ENCODE data around the gene C14orf93. TPM values are rescaled to one million over a fixed set of nuclear protein-coding genes. Genes with fewer than 3 reads are reported as not detected.

The C14orf93 gene
- total RNA-seq, 1 donor from 2014 or later, result 6.6 TPM

DNA sequence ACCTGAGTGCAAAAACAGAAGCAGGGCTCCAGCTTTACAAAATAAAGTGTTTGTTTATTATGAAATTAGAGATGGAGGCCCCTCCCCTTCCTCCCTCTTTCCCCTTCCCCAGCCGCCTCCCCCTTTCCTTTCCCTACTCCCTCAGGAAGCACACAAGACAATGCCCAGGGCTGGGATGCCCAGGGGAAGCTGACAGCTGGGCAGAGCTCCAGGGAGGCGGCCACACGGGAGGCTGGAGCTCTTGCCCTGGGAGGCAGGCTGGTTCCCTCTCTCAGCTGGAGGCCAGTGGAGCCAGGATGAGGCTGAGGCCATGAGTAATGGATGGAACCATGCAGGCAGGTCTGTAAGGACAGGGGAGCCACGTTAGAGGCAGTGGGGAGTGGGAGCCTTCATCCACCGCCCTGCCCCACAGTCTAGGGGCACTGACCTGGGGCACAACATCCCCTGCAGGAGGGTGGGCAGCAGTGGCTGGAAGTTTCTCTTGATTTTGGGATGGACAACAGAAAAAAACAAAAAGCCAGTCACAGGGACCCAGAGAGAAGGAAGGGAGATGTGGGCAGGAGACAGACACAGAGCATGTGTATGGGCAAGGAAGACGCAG is 37.2 kb upstream of the C14orf93 start:
- DNase-seq (ENCODE audit: extremely low read depth, low read depth, low spot score), result no peak

DNA sequence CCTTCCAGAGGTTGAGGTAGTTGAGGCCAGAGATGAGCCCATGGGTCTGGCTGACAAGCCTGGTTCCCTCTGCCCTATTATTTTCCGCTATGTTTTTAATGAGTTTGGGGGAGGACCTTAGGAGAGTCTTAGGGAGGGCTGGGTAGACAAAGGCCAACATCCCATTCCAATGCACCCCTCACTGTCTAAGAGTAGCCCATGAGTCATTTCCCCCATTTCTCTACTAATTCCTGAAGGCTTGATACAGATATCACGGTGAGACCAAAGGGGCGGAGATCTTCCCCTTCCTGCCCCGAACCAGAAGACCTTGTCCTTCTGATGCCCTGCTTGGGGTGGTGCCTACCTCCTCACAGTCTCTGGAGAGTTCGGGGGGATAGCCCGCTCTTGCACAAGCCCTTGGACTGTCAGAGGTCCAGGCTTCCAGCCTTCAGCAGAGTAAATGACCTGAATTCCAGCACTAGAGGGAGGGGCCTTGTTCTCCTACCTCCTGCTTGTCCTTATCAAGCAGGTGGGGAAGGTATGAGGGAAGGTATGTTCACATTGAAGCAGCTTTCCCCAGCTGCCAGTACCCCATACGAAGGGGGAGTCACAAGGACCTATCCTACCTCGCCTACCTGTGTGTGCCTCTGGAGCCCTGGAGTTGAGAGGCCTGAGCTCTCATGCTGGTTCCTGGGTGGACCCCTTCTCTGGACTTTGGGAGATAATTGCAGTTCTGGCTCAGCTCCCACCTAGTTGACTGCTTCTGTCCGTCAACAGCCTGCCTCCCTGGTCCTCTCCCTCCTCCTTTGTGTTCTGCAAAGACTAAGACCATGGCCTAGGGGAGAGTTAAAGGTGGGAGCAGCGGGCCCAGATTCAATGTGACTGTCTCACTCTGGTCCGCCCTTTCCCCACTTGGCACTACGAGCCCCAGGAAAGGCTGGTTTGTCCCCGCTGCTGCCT is 35.7 kb upstream of the C14orf93 start:
- DNase-seq (ENCODE audit: extremely low read depth, low read depth, low spot score), result no peak

DNA sequence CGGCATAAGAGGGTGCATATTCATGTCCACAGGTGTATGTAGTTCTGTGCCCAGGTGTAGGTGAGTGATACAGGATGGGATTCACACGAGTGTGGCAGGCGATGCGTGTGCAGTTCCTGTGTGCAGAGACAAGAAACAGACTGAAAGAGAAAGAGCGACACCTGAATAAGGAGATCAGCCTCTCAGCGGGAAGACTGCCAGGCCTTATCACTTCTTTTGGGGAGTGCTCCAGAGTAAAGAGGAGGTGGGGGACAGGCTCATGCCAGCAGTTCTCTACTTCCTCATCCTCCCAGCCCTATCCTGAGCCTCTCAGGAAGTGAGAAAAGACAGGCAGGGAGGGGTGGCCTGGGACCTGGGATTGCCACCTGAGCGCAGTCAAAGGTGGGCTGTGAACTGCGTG is 34.9 kb upstream of the C14orf93 start:
- DNase-seq (ENCODE audit: extremely low read depth, low read depth, low spot score), result no peak

DNA sequence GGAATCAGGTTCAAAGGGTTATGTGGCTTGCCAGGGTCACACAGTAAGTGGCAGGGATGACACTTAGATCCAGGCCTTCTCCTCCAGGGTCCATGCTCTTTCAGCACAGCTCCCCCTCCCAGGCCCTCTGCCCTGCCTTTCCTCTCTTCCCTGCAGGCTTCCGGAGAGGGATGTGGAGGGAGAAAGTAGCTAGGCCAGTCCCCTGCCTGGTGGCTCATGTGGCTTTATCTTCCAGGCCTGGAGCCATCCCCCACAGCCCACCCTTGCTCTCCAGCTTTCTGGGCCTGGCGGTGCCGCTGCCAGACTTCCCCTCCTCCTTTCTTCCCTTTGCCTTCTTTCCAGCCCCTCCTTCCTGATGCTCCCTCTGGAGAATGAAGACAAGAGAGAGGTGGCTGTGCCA is 33.8 kb upstream of the C14orf93 start:
- no peak for DNase-seq (ENCODE audit: extremely low read depth, low read depth, low spot score)

DNA sequence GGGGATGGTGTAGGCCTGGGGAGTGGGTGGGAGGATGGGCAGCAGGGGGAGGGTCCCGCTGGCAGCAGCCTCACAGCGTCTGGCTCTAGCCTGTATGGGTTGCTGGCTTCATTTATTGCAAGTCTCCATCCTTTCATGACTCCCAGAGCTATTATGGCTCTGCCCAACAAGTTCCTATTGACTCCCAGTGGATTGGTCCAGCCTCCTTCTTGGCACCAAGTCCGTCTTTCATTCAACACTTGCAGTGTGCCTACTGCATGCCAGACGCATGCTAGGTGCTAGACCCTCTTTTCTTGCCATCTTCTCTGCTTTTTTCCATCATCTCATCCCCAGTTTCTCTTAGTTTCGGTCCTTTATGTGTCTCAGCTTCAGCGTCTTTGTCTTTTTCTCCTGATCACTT is 33.2 kb upstream of the C14orf93 start:
- no peak for DNase-seq (ENCODE audit: extremely low read depth, low read depth, low spot score)

DNA sequence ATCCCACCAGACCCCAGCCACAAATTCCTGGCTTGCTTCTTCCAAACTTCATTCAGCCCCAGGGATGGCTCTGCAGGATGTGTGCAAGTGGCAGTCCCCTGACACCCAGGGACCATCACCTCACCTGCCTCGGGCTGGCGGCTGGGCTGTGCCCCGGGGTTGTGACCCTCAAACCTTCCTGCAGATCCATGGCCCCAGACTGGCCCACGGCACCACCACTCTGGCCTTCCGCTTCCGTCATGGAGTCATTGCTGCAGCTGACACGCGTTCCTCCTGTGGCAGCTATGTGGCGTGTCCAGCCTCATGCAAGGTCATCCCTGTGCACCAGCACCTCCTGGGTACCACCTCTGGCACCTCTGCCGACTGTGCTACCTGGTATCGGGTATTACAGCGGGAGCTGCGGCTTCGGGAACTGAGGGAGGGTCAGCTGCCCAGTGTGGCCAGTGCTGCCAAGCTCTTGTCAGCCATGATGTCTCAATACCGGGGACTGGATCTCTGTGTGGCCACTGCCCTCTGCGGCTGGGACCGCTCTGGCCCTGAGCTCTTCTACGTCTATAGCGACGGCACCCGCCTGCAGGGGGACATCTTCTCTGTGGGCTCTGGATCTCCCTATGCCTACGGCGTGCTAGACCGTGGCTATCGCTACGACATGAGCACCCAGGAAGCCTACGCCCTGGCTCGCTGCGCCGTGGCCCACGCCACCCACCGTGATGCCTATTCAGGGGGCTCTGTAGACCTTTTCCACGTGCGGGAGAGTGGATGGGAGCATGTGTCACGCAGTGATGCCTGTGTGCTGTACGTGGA is 32.4 kb upstream of the C14orf93 start, which contains the start of gene PSMB11:
PSMB11 (plus strand) TSS at position 51 of the 804 bp plus-strand sequence; CDS start at position 65, 14 bp downstream.
- DNase-seq (ENCODE audit: extremely low read depth, low read depth, low spot score), result no peak

DNA sequence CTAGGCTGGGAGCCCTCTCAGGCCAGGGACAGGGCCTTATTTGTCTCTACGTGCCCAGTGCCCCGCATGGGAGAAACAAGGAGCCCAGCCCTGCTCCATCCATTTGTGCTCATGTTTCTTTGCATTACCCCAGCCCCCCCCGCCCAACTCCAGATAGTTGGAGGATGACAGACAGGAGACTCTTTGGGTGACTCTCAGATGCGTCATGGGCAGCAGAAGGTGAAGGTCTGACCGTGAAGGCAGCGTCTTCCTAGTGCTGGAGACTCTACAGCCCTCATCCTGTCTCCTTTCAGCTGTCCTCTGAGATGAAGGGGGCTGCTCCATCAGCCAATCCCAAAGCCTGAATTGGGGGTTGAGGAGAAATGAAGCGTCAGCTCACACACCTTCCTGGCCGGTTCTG is 31.8 kb upstream of the C14orf93 start:
- no peak for DNase-seq (ENCODE audit: extremely low read depth, low read depth, low spot score)

DNA sequence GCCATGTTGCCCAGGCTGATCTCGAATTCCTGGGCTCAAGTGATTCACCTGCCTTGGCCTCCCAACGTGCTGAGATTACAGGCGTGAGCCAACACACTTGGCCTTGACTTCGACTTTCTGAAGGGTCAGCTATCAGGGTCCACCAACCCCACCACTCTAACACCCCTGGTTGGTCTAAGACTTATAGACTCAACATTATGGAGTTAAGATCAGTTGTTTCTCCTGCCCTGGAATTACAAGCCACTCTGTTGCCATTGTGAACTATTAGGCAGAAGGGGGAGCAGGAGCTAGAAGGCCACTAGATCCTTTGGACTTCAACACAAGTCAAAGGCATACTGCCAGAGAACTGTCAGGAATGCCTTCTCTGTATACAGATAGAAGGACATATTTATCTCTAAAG is 30.2 kb upstream of the C14orf93 start:
- no peak for DNase-seq (ENCODE audit: extremely low read depth, low read depth, low spot score)

DNA sequence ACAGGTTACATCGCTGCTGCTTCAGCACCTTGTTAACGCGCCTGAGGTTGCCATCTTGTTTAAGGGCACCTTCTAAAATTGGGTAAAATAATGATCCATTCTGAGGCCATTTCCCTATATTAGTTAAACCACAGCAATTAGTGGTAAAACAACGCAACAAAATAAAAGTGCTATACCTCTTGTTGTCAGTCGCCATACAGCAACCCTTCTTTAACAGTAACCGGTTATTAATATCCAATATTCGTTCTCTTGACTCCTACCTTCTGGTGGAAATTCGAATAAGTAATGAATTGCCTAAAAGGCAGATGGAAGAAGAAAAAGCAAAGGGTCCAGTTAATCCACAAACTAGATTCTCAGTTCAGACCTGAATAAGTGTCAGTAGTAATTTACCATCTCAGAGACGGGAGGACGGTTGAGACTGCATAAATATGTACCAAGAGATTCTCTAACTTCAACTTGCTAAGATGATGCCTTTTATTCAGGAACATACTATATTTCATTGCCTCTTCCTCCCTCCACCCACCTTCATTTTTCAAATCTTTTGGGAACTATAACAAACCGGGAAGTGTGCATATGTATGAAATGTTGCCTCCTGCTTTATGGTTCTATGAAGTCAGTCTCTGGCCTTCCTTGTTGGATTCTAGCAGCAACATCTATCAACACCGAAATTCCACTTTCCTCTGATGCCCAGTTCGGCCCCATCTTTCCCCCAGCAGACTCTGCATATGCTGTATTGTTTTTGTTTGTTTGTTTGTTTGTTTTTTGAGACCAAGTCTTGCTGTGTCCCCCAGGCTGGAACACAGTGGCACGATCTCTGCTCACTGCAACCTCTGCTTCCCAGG is 25.6 kb upstream of the C14orf93 start:
- no peak for DNase-seq (ENCODE audit: extremely low read depth, low read depth, low spot score)

DNA sequence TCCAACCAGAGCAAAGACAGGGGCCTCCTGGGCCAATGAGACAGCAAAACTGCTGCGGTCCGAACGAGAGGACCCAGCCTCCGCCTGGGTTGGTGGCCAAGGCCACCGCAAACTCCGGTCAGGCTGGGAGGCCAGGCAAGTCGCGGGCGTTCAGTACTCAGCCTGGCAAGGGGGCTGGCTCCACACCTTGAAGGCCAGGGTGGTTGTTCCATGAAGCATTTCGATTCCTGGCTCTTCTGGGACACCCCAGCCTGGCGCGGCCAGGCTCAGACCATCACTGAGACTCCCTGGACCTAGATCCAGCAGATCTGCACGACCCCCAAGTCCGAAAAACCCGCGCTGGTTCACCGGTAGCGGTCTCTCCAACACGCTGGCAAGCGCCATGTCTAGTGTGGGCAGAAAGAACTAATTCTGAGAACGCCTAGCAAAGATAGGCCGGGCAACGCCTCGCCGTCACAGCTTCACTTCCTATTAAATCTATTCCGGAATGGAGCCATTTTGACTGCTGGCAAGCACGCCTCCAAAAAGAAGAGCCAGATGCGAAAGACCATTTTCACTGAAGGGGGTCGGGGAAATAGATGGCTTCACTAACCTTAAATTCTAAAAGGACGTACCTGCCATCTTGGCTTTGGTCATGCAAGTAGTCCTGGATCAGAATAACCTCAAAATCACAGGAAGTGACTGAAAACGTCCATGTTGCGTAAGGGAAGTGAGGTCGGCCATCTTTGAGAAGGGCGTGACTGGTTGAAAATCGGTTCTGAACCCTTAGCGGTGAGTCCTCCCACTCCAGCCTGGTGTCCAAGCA is 24.8 kb upstream of the C14orf93 start, which contains the start of gene PSMB5:
PSMB5 (minus strand) TSS at position 403 of the 805 bp plus-strand sequence; CDS start at position 384, 19 bp downstream.
- peak; percentile 97 for DNase-seq (ENCODE audit: extremely low read depth, low read depth, low spot score)

DNA sequence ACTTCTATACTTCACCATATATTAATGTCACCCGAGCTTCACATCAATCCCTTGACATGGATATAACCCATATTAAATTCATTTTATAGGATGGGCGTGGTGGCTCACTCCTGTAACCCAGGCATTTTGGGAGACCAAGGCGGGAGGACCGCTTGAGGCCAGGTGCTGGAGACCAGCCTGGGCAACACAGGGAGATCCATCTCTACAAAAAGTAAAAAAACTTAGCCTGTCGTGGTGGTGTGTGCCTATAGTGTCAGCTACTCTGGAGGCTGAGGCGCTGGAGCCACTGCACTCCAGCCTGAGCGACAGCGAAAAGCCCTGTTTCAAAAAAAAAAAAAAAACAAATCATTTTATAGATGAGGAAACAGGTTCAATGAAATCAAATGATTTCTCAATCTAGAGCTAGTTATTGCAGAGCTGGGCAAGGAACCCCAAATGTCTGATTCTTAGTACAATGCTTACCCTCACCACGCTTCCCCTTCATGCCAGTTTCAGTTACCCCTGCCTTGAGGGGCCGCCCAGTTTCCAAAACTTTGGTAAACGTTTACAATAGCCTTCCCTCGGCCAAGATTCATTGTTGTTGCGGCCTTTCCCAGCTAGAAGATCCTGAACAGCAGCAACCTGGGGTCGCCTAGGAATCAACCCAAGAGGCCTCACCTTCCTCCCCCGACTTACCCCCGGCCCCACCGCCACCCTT is 24.0 kb upstream of the C14orf93 start:
- DNase-seq (ENCODE audit: extremely low read depth, low read depth, low spot score), result no peak

DNA sequence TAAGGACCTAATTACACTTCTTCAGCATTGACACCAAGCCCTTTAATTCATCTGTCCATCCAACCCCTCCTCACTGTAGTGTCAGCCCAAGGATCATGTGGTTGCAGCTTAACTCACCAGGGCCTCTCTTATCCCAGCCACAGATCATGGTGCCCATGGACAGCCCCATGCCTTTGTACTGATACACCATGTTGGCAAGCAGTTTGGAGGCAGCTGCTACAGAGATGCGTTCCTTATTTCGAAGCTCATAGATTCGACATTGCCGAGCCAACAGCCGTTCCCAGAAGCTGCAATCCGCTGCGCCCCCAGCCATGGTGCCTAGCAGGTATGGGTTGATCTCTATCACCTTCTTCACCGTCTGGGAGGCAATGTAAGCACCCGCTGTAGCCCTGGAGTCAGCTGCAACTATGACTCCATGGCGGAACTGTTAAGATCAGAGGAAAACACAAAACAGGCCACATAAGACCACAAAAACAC is 23.3 kb upstream of the C14orf93 start:
- no peak for DNase-seq (ENCODE audit: extremely low read depth, low read depth, low spot score)

DNA sequence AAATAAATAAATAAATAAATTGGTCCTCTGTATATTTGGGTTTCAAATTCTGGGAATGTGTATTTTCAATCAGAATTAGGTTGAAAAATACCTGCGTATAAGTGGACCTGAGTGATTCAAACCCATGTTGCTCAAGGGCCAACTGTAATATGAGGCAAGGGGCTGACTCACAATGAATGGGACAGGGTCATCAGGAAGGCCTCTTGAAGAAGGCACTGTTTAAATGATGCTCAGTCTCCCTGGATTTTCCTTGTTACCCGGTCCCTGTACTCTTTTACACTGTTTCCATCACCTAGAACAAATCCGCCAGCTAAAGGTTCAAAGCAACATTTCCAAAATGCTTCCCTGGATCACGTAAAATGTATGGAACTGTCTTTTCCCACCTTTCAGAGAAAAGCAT is 21.0 kb upstream of the C14orf93 start:
- DNase-seq (ENCODE audit: extremely low read depth, low read depth, low spot score), result no peak

DNA sequence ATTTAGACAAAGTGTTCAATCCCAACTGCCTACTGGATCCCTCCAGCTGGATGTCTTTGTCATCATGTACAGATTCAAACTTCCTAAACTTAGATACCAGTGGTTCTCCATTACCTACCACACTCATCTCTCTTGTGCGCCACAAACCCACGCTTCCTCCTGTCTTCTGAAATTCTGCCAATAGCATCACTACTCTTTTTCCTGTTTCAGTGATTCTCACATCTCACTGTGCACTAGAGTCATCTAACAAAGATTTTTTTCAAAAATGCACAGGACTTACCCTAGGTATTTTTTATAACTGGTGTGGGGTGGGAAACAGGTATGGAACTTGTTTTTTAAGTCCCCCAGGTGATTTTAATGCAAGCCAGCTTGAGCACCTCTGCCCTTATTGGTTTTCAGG is 18.9 kb upstream of the C14orf93 start:
- DNase-seq (ENCODE audit: extremely low read depth, low read depth, low spot score), result no peak

DNA sequence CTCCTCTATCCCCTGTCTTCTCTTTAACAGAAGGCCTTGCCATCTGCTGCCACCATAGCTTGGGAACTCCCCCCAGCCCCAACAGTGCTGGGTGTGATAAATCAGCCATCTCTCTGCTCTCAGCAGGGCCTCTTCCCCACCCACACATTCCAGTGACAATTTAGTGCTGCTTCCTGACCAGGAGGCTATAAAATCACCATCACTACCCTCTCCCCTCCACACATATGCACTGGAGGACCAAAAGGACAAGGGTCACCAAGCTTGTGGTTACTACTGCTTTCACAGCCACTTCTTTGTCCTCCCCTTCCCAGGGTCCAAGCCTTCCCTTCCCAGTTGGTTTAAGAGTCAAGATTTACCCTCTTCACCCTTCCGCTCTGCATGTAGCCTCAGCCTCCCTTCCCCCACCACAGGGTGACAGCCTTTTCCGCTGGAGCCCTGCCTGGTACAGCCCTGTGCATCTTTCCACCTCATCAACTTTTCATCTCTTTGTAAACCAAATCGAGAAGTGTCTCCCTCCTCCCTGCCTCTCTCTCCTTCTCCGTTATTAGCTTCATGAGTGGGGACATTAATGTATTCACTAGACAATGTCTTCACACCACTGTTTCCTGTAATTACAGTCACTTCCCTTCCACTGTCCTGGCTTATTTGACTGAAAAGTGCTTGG is 15.3 kb upstream of the C14orf93 start:
- DNase-seq (ENCODE audit: extremely low read depth, low read depth, low spot score), result no peak

DNA sequence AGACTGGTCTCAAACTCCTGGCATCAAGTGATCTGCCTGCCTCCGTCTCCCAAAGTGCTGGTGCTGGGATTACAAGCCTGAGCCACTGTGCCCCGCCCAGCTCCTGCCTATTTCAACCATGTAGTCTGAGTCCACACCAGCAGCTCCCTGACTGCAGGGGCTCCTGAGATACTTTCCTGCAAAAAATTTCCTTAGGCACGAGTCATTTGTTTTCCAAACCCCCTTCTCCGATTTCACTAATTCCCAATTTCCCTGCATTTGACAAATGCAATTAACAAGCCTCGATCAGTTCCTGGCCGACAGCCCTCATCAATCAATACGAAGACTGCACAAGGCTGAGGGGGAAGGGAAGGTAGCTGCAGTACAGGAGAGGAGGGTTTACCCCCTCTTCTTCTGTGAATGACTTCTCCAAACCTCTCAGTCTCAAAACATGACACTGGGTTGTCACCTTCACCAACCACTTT is 14.7 kb upstream of the C14orf93 start:
- no peak for DNase-seq (ENCODE audit: extremely low read depth, low read depth, low spot score)

DNA sequence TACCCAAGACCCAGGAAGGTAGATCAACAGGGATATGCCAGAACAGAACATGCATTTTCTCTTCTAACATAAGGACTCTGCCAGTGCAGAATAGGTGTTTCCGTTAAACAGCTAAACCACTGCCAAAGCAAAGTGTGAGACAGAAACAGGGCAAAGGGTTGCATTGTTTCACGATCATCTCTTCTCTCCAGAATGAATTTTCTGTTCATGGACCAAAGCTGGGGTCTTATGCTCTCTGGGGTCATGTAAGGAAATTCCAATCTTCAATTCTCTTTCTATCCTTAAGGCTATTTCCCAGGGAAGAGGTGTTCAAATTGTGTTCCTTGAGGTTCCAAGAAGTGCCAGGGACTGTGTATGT is 13.8 kb upstream of the C14orf93 start:
- DNase-seq (ENCODE audit: extremely low read depth, low read depth, low spot score), result no peak
